Gastroesophageal sphincter (tissue), 4 donors: ENCODE measurements around the gene UXS1. TPM values are rescaled to one million over a fixed set of nuclear protein-coding genes. Genes with fewer than 3 reads are reported as not detected.
A peak's percentile ranks its signal among the peaks of the same experiment; 100 is the strongest.

Experiments
- ATAC-seq: fragments of 150-250 bp; one replicate; pipeline ENCODE4 v1.9.1; 2016; ENCODE audit warnings: mild to moderate bottlenecking, moderate library complexity
- H3K27ac ChIP-seq, 4 donors: fragments of 200-600 bp; sonication (generic) in 3 of 4; 1 replicate in 3 of 4; 2 replicates in 1 of 4; pipeline ENCODE4 v1.5.1; 2016 to 2019
- H3K27me3 ChIP-seq: fragments of 200-600 bp; sonication (generic); one replicate; pipeline ENCODE4 v1.5.1; 2019
- H3K36me3 ChIP-seq, 2 donors: fragments of 200-600 bp; sonication (generic); one replicate each; pipeline ENCODE4 v1.5.1; 2019; ENCODE audit warnings: control low read depth in 1 of 2
- H3K4me1 ChIP-seq, 3 donors: fragments of 200-600 bp; sonication (generic); 1 replicate in 2 of 3; 2 replicates in 1 of 3; pipeline ENCODE4 v1.5.1; 2016 to 2019; ENCODE audit warnings: control low read depth in 2 of 3
- H3K4me3 ChIP-seq, 2 donors: fragments of 200-600 bp; sonication (generic); one replicate each; pipeline ENCODE4 v1.5.1; 2019; ENCODE audit warnings: mild to moderate bottlenecking in 1 of 2, moderate library complexity in 1 of 2
- H3K9me3 ChIP-seq, 3 donors: fragments of 200-600 bp; sonication (generic); one replicate each; pipeline ENCODE4 v1.5.1; 2017 to 2019; ENCODE audit warnings: control low read depth in 2 of 3
- CTCF ChIP-seq, 4 experiments: fragments of 200-600 bp in 2 of 4; fragments of 450-650 bp in 2 of 4; sonication (generic) in 1 of 4; IDR thresholded peaks; one replicate each; pipeline ENCODE4 v1.5.1; 2017 to 2019; ENCODE audit warnings: antibody characterized with exemption in 4 of 4, mild to moderate bottlenecking in 2 of 4, moderate library complexity in 2 of 4
- EP300 ChIP-seq: sonication (generic); formaldehyde crosslinking; IDR thresholded peaks from one replicate; pipeline ENCODE4 v1.6.1; 2017; ENCODE audit warnings: antibody characterized with exemption, mild to moderate bottlenecking
- POLR2A ChIP-seq, 2 donors: fragments of 450-650 bp; IDR thresholded peaks; one replicate each; pipeline ENCODE4 v1.6.1; 2017; ENCODE audit warnings: antibody characterized with exemption in 2 of 2, mild to moderate bottlenecking in 2 of 2, moderate library complexity in 1 of 2
- POLR2AphosphoS5 ChIP-seq: sonication (generic); formaldehyde crosslinking; IDR thresholded peaks from one replicate; pipeline ENCODE4 v1.6.1; 2017; ENCODE audit warnings: antibody characterized with exemption
- WGBS, 2 donors: methylation state at CpG; one replicate each; pipeline ENCODE4 v1.1.5; 2018; ENCODE audit warnings: low coverage in 1 of 2; 5-methylcytosine and 5-hydroxymethylcytosine counted together
- total RNA-seq, 4 donors: library from RNA; depleted of rRNA; stranded (reverse); fragments of >200 nt; gene quantifications; one replicate each; pipeline ENCODE4 v1.1.0, GENCODE V29; 2016

The UXS1 gene
- total RNA-seq, 4 donors from 2014 or later, result 34.7 to 58.9 (median 52.1) TPM

GRCh38 chr2:106108351-106108750 lies 85.8 kb downstream of the UXS1 start:
- Histone ChIP-seq H3K36me3 (peaks cover 0 to 63% of the 10 kb centered on the region in 2 donors), H3K27ac (no peak overlapping the region), H3K4me1 (peaks cover 0 to 30% (median 0%) of the 10 kb centered on the region in 3 donors), H3K4me3 (no peak overlapping the region), H3K9me3 (no peaks in the 10 kb centered on the region), H3K27me3 (no peaks in the 10 kb centered on the region)
- ATAC-seq, result peak; percentile 32
- TF ChIP-seq EP300, result no peak
- no peak for TF ChIP-seq POLR2AphosphoS5
- TF ChIP-seq POLR2A (IDR thresholded peaks at IDR 0.05), result no peak
- peak in 2 of 4 experiments; percentile 27 to 52 for TF ChIP-seq CTCF (IDR thresholded peaks at IDR 0.05)
- 11 to 60% methylated on average over 2 to 3 of the region's 6 CpGs for WGBS, 2 donors

- Histone ChIP-seq H3K4me1 (peaks cover 0 to 23% (median 0%) of the 10 kb centered on the region in 3 donors), H3K36me3 (peaks cover 0 to 61% of the 10 kb centered on the region in 2 donors), H3K4me3 (no peak overlapping the region), H3K9me3 (no peaks in the 10 kb centered on the region), H3K27me3 (no peaks in the 10 kb centered on the region), H3K27ac (no peak overlapping the region)
- no peak for ATAC-seq
- WGBS, 2 donors, result 20 to 40% methylated on average over 1 to 2 of the region's 14 CpGs
- no peak for TF ChIP-seq CTCF (IDR thresholded peaks at IDR 0.05)
- no peak for TF ChIP-seq POLR2A (IDR thresholded peaks at IDR 0.05)
- TF ChIP-seq EP300, result no peak
- no peak for TF ChIP-seq POLR2AphosphoS5
Measured at GRCh38 chr2:106107509-106108131, 86.5 kb downstream of the UXS1 start.

- no peak overlapping the region for H3K4me3 ChIP-seq
- no peak overlapping the region for H3K27ac ChIP-seq
- ATAC-seq, result no peak
- H3K27me3 ChIP-seq, result no peaks in the 10 kb centered on the region
- H3K36me3 ChIP-seq, result peaks cover 0 to 53% of the 10 kb centered on the region in 2 donors
- H3K4me1 ChIP-seq, result peaks cover 0 to 23% (median 0%) of the 10 kb centered on the region in 3 donors
- H3K9me3 ChIP-seq, result no peaks in the 10 kb centered on the region
- TF ChIP-seq POLR2A (IDR thresholded peaks at IDR 0.05) (no peak), POLR2AphosphoS5 (no peak)
- WGBS, 2 donors, result 73 to 86% methylated on average over 5 of the region's 12 CpGs
Measured at GRCh38 chr2:106106622-106107508, 87.2 kb downstream of the UXS1 start.

GRCh38 chr2:106105151-106105922 lies 88.8 kb downstream of the UXS1 start:
- no peaks in the 10 kb centered on the region for H3K27me3 ChIP-seq
- ATAC-seq, result no peak
- H3K4me1 ChIP-seq, result peaks cover 0 to 23% (median 0%) of the 10 kb centered on the region in 3 donors

More at GRCh38 chr2:106105151-106105922, 88.8 kb downstream of the UXS1 start:
- no peak for TF ChIP-seq EP300
- TF ChIP-seq CTCF (IDR thresholded peaks at IDR 0.05), result no peak
- TF ChIP-seq POLR2A (IDR thresholded peaks at IDR 0.05), result no peak
- TF ChIP-seq POLR2AphosphoS5, result no peak
- Histone ChIP-seq H3K4me3 (no peak overlapping the region), H3K27ac (no peak overlapping the region), H3K9me3 (no peaks in the 10 kb centered on the region), H3K36me3 (peaks cover 0 to 53% of the 10 kb centered on the region in 2 donors)
- 0% methylated on average over 1 of the region's 16 CpGs; no CpG with 5 or more reads in 1 of the 2 donors for WGBS, 2 donors
